Neural crest cell (in vitro differentiated cells): Measurements from ENCODE around the gene NOL4L. TPM values are rescaled to one million over a fixed set of nuclear protein-coding genes. Genes with fewer than 3 reads are reported as not detected.

Source experiments
- DNase-seq: peaks from one replicate; pipeline ENCODE4 v3.0.0; 2021; ENCODE audit warnings: low read depth, mixed read lengths, low spot score
- H3K27ac Mint-ChIP-seq: one replicate; pipeline ENCODE4 v1.8.0; 2021; ENCODE audit warnings: mild to moderate bottlenecking, mixed read lengths; ENCODE audit not compliant: unreplicated experiment
- H3K27me3 Mint-ChIP-seq: 2 replicates; pipeline ENCODE4 v1.8.0; 2021; ENCODE audit warnings: low read depth, mild to moderate bottlenecking, mixed read lengths
- H3K36me3 Mint-ChIP-seq: 2 replicates; pipeline ENCODE4 v1.8.0; 2021; ENCODE audit warnings: low read depth, mild to moderate bottlenecking, mixed read lengths
- H3K4me1 Mint-ChIP-seq: 2 replicates; pipeline ENCODE4 v1.8.0; 2021; ENCODE audit warnings: mixed read lengths
- H3K4me3 Mint-ChIP-seq: one replicate; pipeline ENCODE4 v1.8.0; 2021; ENCODE audit warnings: mild to moderate bottlenecking, mixed read lengths
- H3K9me3 Mint-ChIP-seq: 2 replicates; pipeline ENCODE4 v1.8.0; 2021; ENCODE audit warnings: mixed read lengths
- CTCF ChIP-seq: fragments of 200-600 bp; sonication (generic); conservative IDR thresholded peaks from 2 replicates; pipeline ENCODE4 v1.5.0; 2021; ENCODE audit warnings: antibody characterized with exemption, mild to moderate bottlenecking
- total RNA-seq: library from RNA; stranded (reverse); gene quantifications from 2 replicates; pipeline ENCODE4 v1.2.1, GENCODE V29; 2021

The NOL4L gene
- total RNA-seq, 1 donor from 2014 or later = 52.3 TPM

GRCh38 chr20:32429343-32429742, 155.8 kb downstream of the NOL4L start:
- Mint-ChIP-seq H3K4me1 (no peaks in the 10 kb centered on the region), H3K27ac (no peak overlapping the region), H3K4me3 (no peak overlapping the region), H3K9me3 (no peaks in the 10 kb centered on the region), H3K36me3 (peaks cover 33% of the 10 kb centered on the region), H3K27me3 (no peaks in the 10 kb centered on the region)
- no peak for TF ChIP-seq CTCF
- no peak for DNase-seq

- no peak overlapping the region for H3K27ac Mint-ChIP-seq
- H3K36me3 Mint-ChIP-seq = peaks cover 26% of the 10 kb centered on the region
These were observed 157.1 kb downstream of the NOL4L start for GRCh38 chr20:32427996-32428395.

GRCh38 chr20:32421290-32421689, 163.8 kb downstream of the NOL4L start:
- Mint-ChIP-seq H3K4me1 (peaks cover 10% of the 10 kb centered on the region), H3K27me3 (no peaks in the 10 kb centered on the region), H3K27ac (no peak overlapping the region), H3K4me3 (no peak overlapping the region), H3K9me3 (peaks cover 2% of the 10 kb centered on the region), H3K36me3 (peaks cover 11% of the 10 kb centered on the region)
- DNase-seq = no peak
- TF ChIP-seq CTCF = no peak

More at GRCh38 chr20:32427996-32428395, 157.1 kb downstream of the NOL4L start:
- Mint-ChIP-seq H3K4me3 (no peak overlapping the region), H3K27me3 (no peaks in the 10 kb centered on the region), H3K9me3 (no peaks in the 10 kb centered on the region), H3K4me1 (no peaks in the 10 kb centered on the region)
- DNase-seq = no peak
- no peak for TF ChIP-seq CTCF

- Mint-ChIP-seq H3K36me3 (peaks cover 5% of the 10 kb centered on the region), H3K27ac (no peak overlapping the region), H3K27me3 (no peaks in the 10 kb centered on the region), H3K9me3 (peaks cover 2% of the 10 kb centered on the region), H3K4me3 (no peak overlapping the region), H3K4me1 (peaks cover 20% of the 10 kb centered on the region)
- no peak for DNase-seq
- TF ChIP-seq CTCF = no peak
These were observed 166.8 kb downstream of the NOL4L start for GRCh38 chr20:32418376-32418775.

- peaks cover 16% of the 10 kb centered on the region for H3K4me1 Mint-ChIP-seq
- H3K27ac Mint-ChIP-seq = no peak overlapping the region
- H3K9me3 Mint-ChIP-seq = no peaks in the 10 kb centered on the region
- H3K4me3 Mint-ChIP-seq = no peak overlapping the region
- peaks cover 2% of the 10 kb centered on the region for H3K36me3 Mint-ChIP-seq
- no peak for DNase-seq
- TF ChIP-seq CTCF = no peak
- no peaks in the 10 kb centered on the region for H3K27me3 Mint-ChIP-seq
These were observed 168.9 kb downstream of the NOL4L start for GRCh38 chr20:32416206-32416605.

GRCh38 chr20:32415494-32415893, 169.6 kb downstream of the NOL4L start:
- no peaks in the 10 kb centered on the region for H3K27me3 Mint-ChIP-seq
- peak overlapping the region; percentile 1 for H3K27ac Mint-ChIP-seq

More at GRCh38 chr20:32415494-32415893, 169.6 kb downstream of the NOL4L start:
- Mint-ChIP-seq H3K36me3 (peaks cover 2% of the 10 kb centered on the region), H3K4me1 (peaks cover 14% of the 10 kb centered on the region), H3K4me3 (no peak overlapping the region), H3K9me3 (no peaks in the 10 kb centered on the region)
- TF ChIP-seq CTCF = no peak
- no peak for DNase-seq
